UCSD-AML1 (cell line): ENCODE data around the gene CACNA1I.

Experiments used
- DNase-seq: peaks from one replicate; lab custom pipeline; 2025; ENCODE audit not compliant: unreplicated experiment; lab: John Stamatoyannopoulos, UW

The CACNA1I gene

DNA sequence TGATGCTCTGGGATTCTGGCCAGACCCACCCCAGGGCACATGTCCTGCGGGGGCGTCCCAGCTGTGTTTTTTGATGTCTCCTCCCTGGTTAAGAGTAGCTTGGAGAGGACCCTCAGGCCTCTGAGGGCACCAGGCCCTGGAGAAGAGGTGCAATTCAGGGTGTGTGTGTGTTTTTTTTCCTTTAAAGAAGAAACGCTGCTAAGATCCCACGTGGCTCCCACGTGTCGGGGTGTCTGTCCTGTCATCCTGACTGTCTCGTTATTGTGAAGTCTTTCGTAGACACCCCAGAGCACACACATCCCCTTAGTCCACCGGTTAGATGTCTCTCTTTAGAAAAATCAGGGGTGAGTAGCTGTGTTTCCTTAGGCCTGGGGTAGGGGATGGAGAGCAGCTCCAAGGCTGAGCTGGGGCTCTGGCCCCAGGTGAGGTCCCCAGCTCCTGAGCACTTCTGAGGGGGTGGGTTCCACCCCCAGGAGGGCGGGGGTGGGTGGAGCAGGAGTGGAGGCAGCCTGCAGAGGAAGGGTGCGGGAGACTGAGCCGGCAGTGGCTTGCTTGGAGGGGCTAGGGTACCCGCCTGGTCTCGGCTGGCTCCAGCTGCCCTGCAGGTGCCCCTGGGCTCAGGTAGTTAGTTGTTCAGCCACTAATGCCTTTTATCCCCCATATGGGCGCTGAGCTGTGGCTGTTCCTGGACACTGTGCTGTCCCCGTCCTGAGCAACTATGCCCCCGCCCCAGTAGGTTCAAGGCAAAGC lies 116.4 kb downstream of the CACNA1I start:
- DNase-seq = no peak

DNA sequence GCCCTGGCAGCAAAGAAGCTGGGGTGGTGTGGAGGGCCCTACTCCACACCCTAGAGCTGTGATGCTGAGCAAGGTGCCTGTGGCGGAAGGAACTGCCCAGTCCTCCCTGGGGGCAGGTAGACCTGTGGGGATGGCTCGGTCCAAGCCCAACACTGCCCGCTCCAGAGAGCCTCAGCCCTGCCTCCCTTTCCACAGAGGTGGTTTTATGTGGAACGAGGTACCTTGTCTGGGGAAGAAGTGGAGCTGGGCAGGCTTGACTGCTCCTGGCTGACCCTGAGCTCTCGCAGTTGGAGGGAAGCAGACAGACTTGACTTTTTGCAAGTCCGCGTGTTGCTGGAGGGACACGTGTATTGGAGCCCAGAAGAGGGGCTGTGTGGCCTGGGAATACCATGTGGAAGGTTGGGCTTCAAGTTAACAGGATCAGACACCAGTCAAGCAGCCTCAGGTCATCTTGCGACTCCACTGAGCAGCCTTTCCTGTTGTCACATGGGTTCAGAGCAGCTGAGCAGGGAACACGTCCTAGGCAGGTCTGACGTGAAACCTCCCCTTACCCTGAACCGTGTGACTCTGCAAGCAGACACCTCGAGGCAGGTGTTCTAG lies 117.7 kb downstream of the CACNA1I start:
- no peak for DNase-seq

DNA sequence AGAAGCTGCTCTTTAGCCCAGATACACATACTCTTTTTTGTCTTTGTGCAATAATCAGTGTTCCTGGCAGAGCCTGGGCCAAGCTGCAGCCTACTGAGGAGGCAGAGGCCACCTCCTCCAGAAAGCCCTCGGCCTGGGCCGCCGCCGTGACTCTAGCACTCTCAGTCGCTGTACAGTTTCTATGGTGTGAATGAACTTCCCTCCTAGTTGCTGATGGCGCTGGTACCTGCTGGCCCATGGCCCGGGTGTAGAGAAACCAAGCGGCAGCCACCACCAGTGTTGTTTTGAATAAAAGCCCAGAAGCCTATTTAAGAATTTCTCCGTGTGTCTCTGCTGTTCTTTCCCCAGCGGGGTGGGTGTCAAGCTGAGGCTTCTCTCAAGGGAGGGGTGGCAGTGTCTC lies 118.9 kb downstream of the CACNA1I start:
- DNase-seq = no peak

DNA sequence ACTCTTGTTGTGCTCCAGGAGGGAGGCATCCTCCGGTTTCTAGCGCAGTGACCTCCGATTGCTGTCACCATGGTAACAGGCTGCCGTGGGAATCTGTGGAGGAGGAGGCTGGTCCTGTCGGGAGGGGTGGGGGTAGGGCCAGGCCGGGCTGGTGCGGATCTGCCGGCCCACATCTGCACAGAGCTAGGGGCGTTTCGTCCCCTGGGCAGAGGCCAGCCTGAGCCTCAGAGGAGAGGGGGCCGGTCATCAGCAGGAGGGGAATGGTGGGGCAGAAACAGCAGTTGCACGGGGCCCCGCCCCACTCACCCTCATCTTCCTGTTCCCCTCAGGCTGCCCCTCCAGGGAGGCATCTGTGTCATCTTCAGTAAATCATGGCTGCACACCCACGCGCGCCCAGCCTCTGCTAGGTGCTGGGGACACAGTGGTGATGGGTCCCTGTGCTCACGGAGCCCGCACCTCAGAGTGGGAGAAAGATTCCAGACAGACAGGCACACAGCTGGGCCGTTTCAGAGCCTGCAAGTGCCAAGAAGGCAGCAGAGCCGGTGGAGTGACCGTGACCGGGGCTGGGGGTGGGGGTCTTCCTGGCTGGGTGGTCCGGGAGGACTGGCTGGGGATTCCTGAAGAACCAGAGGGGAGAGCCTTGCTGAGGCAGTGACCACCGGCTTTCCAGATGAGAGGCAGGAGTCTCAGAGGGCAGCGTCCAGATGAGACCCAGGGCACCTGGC lies 120.5 kb downstream of the CACNA1I start:
- DNase-seq = no peak

DNA sequence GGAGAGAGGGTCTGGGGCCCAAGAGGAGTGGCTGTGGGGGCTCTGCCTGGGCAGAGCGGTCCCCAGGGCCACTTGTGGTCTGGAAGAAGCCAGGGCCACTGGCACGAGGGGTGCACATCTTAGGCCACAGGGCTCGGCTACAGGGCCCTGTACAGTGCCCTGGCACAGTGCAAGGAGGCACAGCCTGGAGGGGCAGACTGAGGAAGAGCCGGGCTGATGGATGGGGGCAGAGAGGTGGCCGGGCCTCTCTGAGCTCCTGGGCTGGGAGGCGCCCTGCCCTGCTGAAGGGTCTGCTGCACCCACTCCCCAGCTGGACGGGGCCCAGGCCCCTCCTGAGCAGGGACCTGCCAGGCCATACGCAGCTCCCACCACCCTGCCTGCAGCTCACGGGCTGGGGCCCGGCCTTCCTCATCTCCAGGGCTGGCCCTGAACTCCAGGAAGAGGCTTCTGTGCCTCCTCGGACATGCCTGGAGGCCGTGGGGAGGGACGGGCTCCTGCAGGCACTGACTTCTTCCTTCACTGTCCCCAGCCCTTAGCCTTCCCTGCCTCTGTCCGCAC lies 123.5 kb downstream of the CACNA1I start:
- DNase-seq = no peak

DNA sequence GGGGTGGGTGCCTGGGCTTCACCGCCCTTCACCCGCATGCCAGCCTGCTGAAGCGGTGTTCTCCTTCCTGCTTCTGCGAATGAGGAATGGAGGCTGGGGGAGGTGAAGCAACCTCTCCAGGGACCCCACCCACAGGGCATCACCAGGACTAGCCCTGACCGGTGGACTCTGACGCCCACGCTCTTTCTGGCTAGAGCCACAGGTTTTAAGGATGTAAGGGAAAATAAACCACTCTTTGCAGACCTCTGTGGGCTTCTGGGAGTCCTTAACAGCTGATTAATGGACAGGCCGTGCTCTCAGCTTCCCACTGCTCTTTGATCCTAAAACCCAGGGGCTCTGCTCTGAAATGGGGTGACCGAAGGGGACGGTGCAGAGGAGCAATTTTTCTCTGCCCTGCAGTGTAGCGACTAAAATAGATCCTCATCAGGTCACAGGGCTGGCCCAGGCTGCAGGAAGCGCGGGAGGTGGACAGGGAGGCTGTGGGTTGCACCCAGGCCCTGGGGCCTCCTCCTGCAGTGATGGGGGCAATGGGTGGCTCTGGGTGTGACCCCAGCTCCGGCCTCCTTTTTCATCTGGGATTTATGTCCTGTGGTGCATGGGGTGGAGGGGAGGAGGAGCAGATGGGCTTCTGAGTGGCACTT lies 127.4 kb downstream of the CACNA1I start:
- no peak for DNase-seq

DNA sequence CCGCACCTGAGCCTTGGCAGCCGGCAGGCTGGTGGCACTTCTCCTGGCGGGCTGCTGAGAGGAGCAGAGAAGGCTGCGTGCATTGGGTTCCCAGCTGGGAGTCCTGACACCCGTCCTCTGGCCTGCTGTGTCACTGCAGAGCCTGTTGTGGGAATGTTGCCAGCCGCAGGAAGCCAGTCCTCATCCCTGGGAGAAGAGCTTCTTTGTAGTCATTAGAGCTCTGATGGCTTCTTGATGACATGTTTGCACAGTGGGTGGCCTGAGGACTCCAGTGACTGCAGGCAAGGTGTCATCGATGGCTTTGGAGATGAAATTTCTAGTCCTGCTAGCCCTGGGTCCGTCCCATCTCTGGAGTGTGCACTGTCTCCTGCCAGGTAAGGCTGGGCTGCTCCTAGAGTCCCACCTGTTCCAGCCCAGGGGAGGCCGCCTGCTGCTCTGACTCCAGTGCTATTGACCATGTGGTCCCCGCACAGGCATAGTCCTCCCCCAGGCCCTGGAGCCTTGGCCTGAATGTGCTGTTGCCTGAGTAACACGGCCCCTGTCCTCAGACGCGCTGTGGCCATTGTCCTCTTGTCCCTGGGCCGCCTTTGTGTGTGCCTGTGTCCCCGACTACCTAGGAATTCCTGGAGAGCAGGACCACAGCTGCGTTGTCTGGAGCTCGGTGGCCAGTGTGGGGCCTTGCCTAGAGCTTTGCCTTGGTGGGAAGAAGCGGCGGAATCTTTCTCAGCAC lies 129.2 kb downstream of the CACNA1I start:
- DNase-seq = no peak

DNA sequence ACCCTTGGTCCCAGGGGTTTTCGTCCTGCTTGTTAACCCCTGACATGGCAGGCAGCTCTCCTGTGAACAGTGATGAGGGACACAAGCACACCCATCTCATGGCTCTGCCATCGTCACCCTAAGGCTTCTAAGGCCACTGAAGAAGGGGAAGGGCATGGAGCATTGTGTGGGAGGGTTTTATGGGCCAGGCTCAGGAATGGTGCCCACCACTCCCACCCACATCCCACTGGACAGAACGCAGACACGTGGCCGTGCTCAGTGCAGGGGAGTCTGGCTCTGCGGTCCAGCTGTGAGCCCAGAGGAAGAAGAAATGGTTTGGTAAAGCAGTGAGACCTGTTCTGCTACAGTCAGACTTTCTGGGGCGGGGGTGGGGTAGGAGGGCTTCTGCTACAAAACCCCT lies 130.0 kb downstream of the CACNA1I start:
- no peak for DNase-seq

DNA sequence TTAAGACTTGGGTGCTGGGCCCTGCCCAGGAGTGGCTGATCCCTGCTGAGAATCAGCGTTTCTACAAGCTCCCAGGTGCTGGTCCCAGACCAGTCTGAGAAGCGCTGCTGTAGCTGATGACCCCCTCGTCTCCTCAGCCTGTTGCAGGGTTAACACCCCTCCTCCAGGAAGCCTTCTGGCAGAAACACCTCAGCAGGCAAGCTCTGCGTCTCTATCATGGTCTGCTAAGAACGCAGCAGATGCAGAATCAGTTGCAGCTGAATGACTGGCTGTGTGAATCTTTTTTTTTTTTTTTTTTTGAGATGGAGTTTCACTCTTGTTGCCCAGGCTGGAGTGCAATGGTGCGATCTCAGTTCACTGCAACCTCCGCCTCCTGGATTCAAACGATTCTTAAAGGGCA lies 132.5 kb downstream of the CACNA1I start:
- no peak for DNase-seq

DNA sequence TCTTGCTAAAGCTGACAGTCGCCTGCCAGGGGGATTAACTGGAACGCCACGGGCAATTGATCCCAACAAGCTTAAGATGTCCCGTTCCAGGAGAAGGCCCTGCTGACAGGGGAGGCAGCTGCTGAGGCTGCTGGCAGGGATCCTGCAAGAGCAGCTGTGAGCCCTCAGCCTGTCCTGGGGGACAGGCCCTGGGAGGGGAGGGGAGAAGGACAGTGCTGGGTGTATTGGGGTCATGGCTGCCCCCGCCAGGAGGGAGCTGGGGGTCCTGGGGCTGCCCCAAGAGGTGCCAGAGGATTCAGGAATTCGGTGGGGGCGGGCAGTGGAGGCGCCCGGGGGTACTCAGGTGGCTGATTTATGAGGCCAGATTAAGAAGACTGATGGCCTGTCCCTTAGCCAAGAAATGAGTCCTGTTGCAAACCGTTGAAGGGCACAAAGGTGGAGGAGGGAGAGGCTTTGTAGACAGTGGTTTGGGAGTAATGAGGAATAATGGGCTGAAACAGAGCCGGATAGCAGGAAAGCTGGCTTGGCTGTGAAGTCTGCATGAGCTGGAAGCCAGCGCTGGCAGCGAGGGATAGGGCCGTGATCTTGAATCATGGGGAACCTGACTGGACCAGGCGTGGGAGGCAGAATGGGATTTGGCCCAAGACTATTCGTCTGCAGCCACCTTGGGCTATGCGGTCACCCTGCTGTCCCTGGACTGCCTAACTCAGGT lies 133.5 kb downstream of the CACNA1I start:
- no peak for DNase-seq

DNA sequence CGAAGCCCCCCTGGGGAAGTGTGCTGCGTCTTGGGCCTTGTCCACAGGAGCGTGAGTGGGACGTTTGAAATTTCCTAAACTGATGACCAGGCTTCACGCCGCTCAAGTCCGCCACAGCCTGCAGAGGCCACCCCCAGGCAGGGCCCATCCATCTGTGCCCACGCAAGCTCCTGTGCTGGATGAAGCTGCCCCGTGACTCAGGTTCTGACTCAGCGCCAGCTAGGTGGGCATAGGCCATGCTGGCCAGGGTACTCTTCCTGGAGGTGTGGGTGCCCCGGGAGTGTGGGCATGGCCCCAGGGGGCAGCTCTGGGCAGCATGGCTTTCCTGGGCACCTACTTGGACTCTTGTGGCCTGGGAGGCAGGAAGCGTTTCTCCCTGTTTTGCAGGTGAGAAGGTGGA lies 134.8 kb downstream of the CACNA1I start:
- DNase-seq = no peak

DNA sequence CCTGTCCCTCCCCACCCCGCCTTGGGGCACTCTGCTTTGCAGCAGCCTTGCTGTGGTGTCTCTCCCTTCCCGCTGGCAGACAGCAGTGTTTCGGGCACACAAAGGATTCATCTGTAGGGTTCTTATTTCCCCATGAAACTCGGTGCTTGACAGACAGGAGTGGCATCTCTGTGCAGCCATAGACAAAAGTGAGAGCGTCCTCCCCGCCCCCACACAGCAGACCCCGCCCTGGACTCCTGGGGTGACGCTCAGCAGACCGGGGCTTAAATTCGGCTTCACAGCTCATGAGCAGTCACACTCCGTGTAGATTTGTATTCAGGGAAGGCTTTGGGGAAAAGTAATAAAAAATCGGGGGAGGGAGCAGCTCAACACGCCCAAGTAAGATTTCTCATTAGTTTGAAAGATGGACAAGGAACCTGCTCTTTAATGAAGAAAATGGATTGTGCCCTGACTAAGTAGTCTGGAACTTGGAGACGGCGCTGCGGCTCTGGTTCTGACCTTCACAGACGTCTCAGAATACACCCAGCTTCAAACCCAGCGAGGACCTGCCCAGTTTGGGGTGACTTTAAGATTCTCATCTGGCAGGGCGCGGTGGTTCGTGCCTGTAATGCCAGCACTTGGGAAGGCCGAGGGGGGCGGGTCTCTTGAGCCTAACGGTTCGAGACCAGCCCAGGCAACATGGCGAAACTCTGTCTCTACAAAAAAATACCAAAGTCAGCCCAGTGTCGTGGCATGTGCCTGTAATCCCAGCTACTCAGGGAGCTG lies 136.0 kb downstream of the CACNA1I start:
- no peak for DNase-seq

DNA sequence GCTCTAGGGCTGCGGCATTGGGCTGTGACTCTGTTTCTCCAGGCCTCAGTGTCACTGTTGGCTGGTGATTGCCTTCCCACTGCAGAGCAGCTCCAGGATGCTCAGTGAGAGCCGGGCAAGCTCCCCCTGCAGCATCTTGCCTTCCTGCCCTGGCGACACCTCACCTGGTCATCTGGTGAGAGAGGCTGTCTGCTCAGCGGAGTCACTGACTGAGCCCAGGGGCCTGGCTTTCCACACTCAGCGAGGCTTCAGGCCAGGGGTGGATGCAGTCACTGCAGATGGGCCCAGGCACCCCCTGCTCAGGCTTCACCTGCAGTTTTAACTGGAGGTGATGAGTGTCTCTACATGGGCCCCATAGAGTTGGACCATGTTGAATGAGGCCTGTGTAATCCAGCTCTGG lies 136.8 kb downstream of the CACNA1I start:
- no peak for DNase-seq

DNA sequence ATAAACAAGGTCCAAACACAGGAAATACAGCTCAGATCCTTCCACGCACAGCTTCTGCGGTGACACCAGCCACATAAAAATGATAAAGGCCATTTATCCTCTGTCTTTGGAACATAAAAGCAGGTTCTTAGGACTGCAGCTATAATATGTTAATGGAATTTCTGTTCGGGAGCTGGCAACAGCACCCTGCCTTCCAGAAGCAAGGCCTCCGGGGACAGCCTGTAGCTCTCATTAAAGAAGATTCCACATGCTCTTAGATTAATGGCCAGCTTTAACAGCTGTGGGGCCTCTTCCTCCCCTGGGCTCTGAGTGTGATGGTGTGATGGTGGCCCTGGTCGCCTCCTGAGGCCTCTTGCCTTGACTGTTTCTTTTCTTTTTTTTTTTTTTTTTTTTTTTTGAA lies 137.3 kb downstream of the CACNA1I start:
- DNase-seq = no peak

DNA sequence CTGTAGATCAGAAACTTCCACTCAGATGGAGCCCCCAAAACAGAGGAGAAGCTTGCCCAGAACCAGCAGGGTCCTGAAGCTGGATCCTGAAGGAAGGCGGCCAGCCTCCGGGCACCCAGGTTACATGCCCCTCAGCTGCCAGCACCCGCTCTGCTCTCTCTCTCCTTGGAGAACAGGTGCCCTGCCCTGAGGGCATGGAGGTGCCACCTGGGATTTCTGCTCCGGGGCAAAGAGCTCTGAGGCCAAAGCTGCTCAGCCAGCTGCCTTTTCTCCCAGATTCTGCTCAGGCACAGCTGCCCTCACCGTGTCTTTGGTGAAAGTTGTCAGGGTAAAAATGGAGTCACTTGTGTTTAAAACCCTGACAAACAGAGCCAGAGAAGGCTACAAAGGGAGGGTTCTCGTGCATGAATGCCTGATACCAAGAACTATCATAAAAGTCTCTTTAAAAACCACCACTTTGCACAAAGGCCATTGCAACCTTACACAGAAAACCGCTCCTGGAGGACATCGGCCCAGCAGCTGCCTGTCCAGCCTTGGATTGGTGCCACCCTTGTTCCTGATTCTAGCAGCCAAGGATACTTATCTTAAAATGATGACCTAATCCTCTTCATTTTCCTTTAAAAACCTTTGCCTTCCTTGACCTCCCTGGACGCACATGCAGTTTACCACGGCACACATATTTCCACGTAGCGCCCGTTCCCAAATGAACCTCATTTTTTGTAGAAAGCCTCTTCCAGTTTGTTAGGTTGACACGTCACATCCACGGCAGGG lies 140.0 kb downstream of the CACNA1I start:
- no peak for DNase-seq

DNA sequence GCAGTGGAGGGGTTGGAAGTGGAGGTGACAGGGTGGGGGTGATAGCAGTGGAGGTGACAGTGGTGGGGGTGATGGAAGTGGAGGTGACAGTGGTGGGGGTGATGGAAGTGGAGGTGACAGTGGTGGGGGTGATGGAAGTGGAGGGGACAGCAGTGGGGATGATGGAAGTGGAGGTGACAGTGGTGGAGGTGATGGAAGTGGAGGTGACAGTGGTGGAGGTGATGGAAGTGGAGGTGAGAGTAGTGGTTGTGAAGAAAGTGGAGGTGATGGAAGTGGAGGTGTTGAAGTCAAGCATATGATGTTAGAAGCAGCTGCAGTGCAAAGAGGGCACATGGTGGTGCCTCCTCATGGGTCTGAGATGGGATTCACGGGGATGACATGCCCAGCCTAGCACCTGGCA lies 141.5 kb downstream of the CACNA1I start:
- DNase-seq = no peak

DNA sequence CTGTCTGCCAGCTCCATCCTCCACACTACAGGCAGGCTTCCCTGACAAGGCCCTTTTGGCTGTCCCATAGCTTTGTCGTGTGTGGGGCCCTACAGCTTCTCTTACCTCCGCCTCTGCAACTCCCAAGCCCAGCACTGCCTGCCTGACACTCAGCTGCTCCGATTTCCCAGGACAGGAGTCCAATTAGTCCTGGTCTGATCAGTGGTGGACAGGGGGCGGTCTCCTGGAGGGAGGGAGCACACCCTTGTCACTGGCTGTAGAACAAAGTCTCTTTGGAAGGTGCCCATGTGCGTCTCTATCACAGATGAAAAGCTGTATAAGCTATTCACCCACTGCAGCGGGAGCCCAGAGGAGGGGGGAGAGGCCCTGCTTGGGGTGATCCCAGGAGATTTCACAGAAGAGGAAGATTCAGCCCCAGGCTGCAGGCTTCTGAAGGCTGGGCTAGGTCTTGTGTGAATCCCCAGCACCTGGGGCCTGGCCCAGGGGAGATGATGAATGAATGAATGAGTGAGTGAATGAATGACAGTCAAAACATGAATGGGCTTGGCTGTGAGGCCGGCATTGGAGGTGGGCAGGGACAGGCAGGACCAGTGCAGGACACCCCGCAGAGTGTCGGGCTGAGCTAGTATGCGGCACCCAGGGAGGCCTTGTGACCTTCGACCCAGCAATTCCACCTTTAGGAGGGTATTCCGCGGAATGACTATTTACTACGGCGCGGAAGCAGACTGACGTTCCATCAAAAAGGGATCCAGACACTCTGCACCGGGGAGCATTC lies 142.4 kb downstream of the CACNA1I start:
- no peak for DNase-seq

DNA sequence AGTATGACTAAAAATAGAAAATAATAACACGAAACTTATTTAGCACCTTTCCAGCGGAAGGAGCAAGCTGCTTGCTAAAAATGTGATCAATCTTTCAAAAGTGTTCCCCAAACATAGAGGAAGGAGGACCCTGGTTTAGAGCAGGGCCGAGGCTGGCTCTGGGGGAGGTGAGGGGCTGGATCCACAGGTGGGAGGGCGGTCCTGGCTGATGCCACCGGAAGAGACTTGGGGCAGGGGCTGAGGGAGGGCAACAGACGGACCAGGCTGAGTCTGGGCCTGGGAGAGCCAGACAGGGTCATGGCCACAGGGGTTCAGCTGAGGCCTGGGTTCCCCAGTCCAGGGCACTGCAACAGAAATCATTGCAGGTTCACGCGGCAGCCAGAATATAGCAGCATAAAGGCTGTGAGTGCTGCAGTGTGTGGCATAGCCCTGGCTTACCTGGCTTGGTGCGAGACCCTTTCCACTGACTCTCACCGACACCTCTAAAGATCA lies 143.3 kb downstream of the CACNA1I start:
- DNase-seq = no peak
